ENCODE data around the gene KLC1. TPM values are rescaled to one million over a fixed set of nuclear protein-coding genes. Genes with fewer than 3 reads are reported as not detected.

Gene KLC1
- total and polyA plus RNA-seq, 2 of the 13 experiments (the other 11 are each of a cell fraction or from before 2014, with no cell fraction given) = 53.2 to 63.5 TPM

DNA sequence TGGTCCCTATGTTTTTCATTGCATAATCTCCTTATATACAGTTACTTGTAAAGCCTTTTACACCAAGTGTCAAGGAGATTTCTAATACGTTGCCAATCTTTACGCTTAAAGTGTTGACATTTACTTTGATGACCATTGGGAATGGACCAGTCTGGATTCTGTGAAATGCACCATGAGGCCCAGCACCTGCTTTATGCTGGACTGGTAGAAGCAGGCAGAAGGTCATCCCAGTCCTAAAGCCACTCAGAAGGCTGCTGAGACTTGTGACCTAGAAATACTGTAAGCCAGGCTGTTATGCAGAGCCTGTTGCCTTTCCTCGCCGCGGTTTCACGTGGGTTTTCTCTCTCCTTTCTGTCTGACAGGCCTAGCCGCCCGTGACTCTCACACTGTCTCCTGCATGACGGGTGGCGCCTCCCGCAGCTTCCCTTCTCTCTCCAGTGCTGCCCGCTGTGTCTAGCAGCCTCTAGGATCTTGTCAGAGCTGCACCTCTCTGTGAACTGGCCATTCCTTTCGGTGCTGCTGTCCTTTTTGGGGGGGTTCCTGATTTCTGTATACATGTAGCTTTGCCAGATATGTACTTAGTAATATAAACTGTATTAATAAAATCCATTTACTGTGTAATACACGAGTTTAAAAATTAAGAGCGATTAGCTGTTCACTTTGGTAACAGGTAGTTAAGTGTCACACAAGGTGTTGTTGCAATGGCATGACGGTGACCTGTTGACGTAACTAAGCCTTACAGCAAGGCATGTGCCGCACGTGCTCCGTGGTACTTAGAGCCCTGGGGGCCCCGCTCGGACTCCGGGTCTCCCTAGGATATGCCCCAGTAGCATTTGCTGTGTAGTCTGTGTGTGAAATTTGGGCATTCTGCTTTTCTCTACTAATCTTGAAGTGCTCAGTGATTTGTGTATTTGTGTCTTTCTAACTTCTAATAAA lies 56.5 kb downstream of the KLC1 start (continued):
- TF ChIP-seq ZBTB38 (CRISPR knock-in tag; IDR thresholded peaks at IDR 0.05) = no peak
- TF ChIP-seq NR2F1 (CRISPR knock-in tag; IDR thresholded peaks at IDR 0.05) = no peak
- no peak for TF ChIP-seq ZNF230 (CRISPR knock-in tag; IDR thresholded peaks at IDR 0.05)
- TF ChIP-seq MLX (CRISPR knock-in tag; IDR thresholded peaks at IDR 0.05) = no peak

DNA sequence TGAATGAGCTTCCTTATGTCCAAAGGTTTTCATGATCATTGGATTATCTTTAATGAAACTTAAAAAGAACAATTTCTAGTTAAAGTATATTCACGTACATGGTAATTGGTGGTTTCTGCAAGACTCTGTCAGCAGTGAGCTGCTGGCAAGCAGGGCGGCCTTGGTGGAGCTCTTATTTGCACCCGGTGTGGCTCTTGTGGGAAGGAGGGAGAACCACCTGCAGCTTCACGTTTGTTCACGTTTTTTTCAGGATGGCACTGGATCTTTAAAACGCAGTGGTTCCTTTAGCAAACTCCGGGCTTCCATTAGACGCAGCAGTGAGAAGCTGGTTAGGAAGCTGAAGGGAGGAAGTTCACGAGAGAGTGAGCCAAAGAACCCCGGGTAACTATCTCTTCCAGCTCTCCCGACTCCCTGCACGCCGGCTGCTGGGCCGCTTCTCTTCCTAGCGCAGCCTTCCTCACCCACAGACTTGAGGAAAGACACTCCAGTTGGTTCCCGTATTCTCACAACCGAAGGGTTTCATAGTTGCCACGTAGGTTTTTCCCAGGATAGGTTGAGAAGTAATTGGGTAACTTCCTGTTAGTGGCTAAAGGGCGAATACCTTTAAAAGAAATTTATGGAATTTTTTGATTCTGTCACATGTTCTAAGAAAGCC lies 57.9 kb downstream of the KLC1 start:
- ChIA-PET CTCF (ENCODE audit: low intra/inter-chr PET ratio, low total read pairs) (no interaction called here), POLR2A (no interaction called here)
- Histone ChIP-seq H3K4me2 (ENCODE audit: low read depth, low read length) (no peak overlapping the region), H3K4me3 (replicated peaks in 1 of 3; ENCODE audit: insufficient read depth in 1 of 3, low read depth in 2 of 3, low read length in 3 of 3) (no peak overlapping the region), H3K27me3 (ENCODE audit: control insufficient read depth in 1 of 2, insufficient read depth in 2 of 2, low read length in 2 of 2) (no peaks in the 10 kb centered on the region), H3K9me3 (ENCODE audit: low read length) (no peaks in the 10 kb centered on the region), H3K9ac (ENCODE audit: insufficient read depth, low read depth, low read length) (no peak overlapping the region), H3K36me3 (replicated peaks in 1 of 2; ENCODE audit: control insufficient read depth in 1 of 2, insufficient read depth in 2 of 2, low read length in 2 of 2) (peaks cover 13 to 66% of the 10 kb centered on the region in 2 experiments), H2AFZ (ENCODE audit: low read length) (no peak overlapping the region), H4K20me1 (ENCODE audit: insufficient read depth, low read length) (no peaks in the 10 kb centered on the region), H3K27ac (ENCODE audit: extremely low read length, insufficient read depth, low read length) (no peak overlapping the region), H3K79me2 (ENCODE audit: insufficient read depth, low read length) (no peaks in the 10 kb centered on the region), H3K4me1 (ENCODE audit: insufficient read depth, low read length) (no peaks in the 10 kb centered on the region)
- no TSS peak for BruUV-seq (replicated peaks)
- ATAC-seq = no peak
- in situ Hi-C loops (cut with HindIII; ENCODE audit: extremely low pct_ligation_motif_present, low pct_unique_long_range_greater_than_20kb) (no loop called here), intact Hi-C loops (cut with micrococcal nuclease; ENCODE audit: unreplicated experiment) (no loop called here)
- DNase-seq (ENCODE audit: low spot score) = no peak
- no peak for FAIRE-seq
- 96% methylated on average over 19 of the region's 19 CpGs for WGBS (ENCODE audit: low lambda C conversion rate)
- TF ChIP-seq KMT2B (CRISPR knock-in tag; IDR thresholded peaks at IDR 0.05) (no peak), TBL1XR1 (IDR thresholded peaks at IDR 0.05; ENCODE audit: borderline replicate concordance, low read length, partially characterized antibody) (no peak), SIN3A (IDR thresholded peaks at IDR 0.05; ENCODE audit: borderline replicate concordance, low read depth, low read length) (no peak), ZNF460 (CRISPR knock-in tag; IDR thresholded peaks at IDR 0.05; ENCODE audit: borderline replicate concordance) (no peak), RERE (CRISPR knock-in tag; IDR thresholded peaks at IDR 0.05; ENCODE audit: low read depth) (no peak), ZNF589 (CRISPR knock-in tag; conservative IDR thresholded peaks at IDR 0.05) (no peak), ZNF530 (CRISPR knock-in tag; IDR thresholded peaks at IDR 0.05; ENCODE audit: low read depth) (no peak), ZBTB39 (CRISPR knock-in tag; IDR thresholded peaks at IDR 0.05) (no peak), ZNF282 (IDR thresholded peaks at IDR 0.05; ENCODE audit: partially characterized antibody) (no peak)

Measured in HepG2 (cell line).